A549 treated with AZD9567 at 1 μM for 4 hours (cell line): ENCODE measurements around the gene FAH. TPM values are rescaled to one million over a fixed set of nuclear protein-coding genes. Genes with fewer than 3 reads are reported as not detected.

Experiments used
- total RNA-seq: library from RNA; stranded (reverse); fragments of 200-300 nt; extraction: Qiagen RNA extraction; gene quantifications from 5 replicates; pipeline ENCODE4 v1.2.3, GENCODE V29; 2022; ENCODE audit not compliant: insufficient read depth

Gene FAH
- 27.8 to 38.3 TPM (median 31.4 TPM) in 5 replicates for total RNA-seq

DNA sequence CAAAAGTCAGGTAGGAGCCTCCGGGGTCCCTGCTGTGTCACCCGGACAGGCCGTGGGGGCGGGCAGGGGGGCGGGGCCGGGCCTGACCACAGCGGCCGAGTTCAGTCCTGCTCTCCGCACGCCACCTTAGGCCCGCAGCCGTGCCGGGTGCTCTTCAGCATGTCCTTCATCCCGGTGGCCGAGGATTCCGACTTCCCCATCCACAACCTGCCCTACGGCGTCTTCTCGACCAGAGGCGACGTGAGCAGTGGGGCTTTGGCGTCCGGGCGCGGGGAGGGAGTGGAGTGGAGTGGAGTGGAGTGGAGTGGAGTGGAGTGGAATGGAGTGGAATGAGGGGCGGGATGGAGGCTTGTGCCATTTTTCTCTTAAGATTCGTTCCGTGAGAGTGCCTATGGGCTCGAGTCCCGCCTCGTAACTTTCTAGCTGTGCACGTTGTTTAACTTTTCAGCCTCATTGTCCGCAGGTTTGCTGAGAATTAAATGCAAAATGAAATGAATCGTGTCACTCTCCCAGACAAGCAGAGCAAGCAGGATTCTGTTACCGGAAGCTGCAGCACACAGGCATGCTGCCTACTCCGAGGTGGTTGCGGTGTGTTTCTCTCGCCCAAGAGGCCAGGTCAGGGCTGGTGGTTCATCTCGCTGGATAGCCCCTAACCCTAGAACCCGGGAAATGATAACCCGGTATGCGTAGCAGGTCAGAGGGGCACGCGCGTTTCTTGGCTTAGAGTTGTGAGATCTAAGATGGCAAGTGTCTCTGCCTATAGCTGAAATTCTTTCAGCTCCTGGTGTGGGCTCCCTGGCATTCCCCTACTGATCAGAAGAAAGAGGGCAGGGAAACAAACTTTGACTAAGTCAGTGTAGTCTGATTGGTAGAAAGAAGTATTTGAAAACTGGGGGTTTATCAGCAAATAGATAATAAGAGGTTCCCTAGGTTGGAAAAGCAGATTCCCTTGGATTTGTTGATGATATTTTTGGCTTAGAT lies at the start of gene FAH:
Gene FAH (plus strand): TSS at position 104 of the 981 bp plus-strand sequence. CDS start 56 bp downstream, at position 160.

Other genes starting within 250 kb of the FAH start
- gene BCL2A1, start 181.8 kb upstream of the FAH start, total RNA-seq = 9.5 to 11.6 TPM (median 10.0 TPM) in 5 replicates
- gene ZFAND6, start 93.3 kb upstream of the FAH start, total RNA-seq = 96.6 to 120 TPM (median 105 TPM) in 5 replicates
- not detected in 5 replicates for gene CTXND1, start 99.2 kb downstream of the FAH start, total RNA-seq